ENCODE results near the gene PCSK1N. TPM values are rescaled to one million over a fixed set of nuclear protein-coding genes. Genes with fewer than 3 reads are reported as not detected.

PCSK1N gene
- total RNA-seq, 4 donors from 2014 or later, result 1.5 to 4.0 (median 3.4) TPM

- Histone ChIP-seq H3K4me3 (replicated peaks in 1 of 3) (no peak overlapping the region), H3K36me3 (no peaks in the 10 kb centered on the region), H3K27me3 (no peaks in the 10 kb centered on the region), H3K4me1 (no peaks in the 10 kb centered on the region), H3K27ac (no peak overlapping the region), H3K9me3 (no peaks in the 10 kb centered on the region)
- WGBS, 2 donors, result 89 to 97% methylated on average over 6 of the region's 6 CpGs
- DNase-seq, result no peak
- intact Hi-C loops (cut with DNase I), result no loop called here
- TF ChIP-seq, protein P1, sequence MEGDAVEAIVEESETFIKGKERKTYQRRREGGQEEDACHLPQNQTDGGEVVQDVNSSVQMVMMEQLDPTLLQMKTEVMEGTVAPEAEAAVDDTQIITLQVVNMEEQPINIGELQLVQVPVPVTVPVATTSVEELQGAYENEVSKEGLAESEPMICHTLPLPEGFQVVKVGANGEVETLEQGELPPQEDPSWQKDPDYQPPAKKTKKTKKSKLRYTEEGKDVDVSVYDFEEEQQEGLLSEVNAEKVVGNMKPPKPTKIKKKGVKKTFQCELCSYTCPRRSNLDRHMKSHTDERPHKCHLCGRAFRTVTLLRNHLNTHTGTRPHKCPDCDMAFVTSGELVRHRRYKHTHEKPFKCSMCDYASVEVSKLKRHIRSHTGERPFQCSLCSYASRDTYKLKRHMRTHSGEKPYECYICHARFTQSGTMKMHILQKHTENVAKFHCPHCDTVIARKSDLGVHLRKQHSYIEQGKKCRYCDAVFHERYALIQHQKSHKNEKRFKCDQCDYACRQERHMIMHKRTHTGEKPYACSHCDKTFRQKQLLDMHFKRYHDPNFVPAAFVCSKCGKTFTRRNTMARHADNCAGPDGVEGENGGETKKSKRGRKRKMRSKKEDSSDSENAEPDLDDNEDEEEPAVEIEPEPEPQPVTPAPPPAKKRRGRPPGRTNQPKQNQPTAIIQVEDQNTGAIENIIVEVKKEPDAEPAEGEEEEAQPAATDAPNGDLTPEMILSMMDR (IDR thresholded peaks at IDR 0.05), result no peak
- no peak for TF ChIP-seq POLR2A (IDR thresholded peaks at IDR 0.05)
Measured at GRCh38 chrX:48781705-48782104, 53.7 kb downstream of the PCSK1N start.

Other genes starting within 250 kb of the PCSK1N start
- gene WDR13, start 238.1 kb downstream of the PCSK1N start, total RNA-seq, result 100 to 1,000 TPM; 134 to 181 (median 171) TPM
- gene WAS, start 151.8 kb downstream of the PCSK1N start, total RNA-seq, result 1 to 10 TPM; 1.4 to 4.8 (median 3.3) TPM
- 1 to 10 TPM; 2.7 to 8.6 (median 7.1) TPM for gene SUV39H1, start 138.9 kb downstream of the PCSK1N start, total RNA-seq
- gene GLOD5, start 73.9 kb downstream of the PCSK1N start, total RNA-seq, result 1 to 10 TPM in 2 of 4 donors, not detected in 2; 1.2 to 3.3 TPM
- not detected for gene GATA1, start 49.0 kb downstream of the PCSK1N start, total RNA-seq
- gene HDAC6, start 33.5 kb downstream of the PCSK1N start, total RNA-seq, result 100 to 1,000 TPM in 1 of 4 donors, 10 to 100 TPM in 3; 80.4 to 124 (median 90.5) TPM
- gene ERAS, start 9.1 kb downstream of the PCSK1N start, total RNA-seq, result not detected
- gene TIMM17B, start 62.2 kb upstream of the PCSK1N start, total RNA-seq, result 10 to 100 TPM; 34.3 to 53.1 (median 41.2) TPM
- gene PQBP1, start 62.3 kb upstream of the PCSK1N start, total RNA-seq, result 10 to 100 TPM; 52.4 to 76.2 (median 57.2) TPM
- gene SLC35A2, start 76.0 kb upstream of the PCSK1N start, total RNA-seq, result 10 to 100 TPM; 26.9 to 47.8 (median 32.3) TPM
- 10 to 100 TPM in 1 of 4 donors, 1 to 10 TPM in 3; 4.8 to 12.1 (median 5.9) TPM for gene PIM2, start 83.4 kb upstream of the PCSK1N start, total RNA-seq
- 10 to 100 TPM; 33.9 to 52.4 (median 43.3) TPM for gene OTUD5, start 122.0 kb upstream of the PCSK1N start, total RNA-seq
- 1 to 10 TPM in 3 of 4 donors, under 1 TPM in 1; 0.54 to 1.6 (median 1.1) TPM for gene KCND1, start 136.2 kb upstream of the PCSK1N start, total RNA-seq
- gene GRIPAP1, start 166.7 kb upstream of the PCSK1N start, total RNA-seq, result 10 to 100 TPM; 30.6 to 33.9 (median 33.4) TPM
- 100 to 1,000 TPM in 3 of 4 donors, 10 to 100 TPM in 1; 68.4 to 160 (median 118) TPM for gene TFE3, start 207.7 kb upstream of the PCSK1N start, total RNA-seq
- gene CCDC120, start 223.4 kb upstream of the PCSK1N start, total RNA-seq, result 10 to 100 TPM in 1 of 4 donors, 1 to 10 TPM in 3; 5.1 to 14.4 (median 6.3) TPM
- 10 to 100 TPM; 19.2 to 32.9 (median 22.1) TPM for gene PRAF2, start 238.4 kb upstream of the PCSK1N start, total RNA-seq
- 100 to 1,000 TPM in 3 of 4 donors, 10 to 100 TPM in 1; 99.8 to 184 (median 106) TPM for gene WDR45, start 244.3 kb upstream of the PCSK1N start, total RNA-seq

Data from thyroid gland (tissue), 4 donors.